CD4-positive, alpha-beta T cell treated with Interleukin-6 for 4 hours (primary cell): ENCODE measurements around the gene NUP188.
"Not testable (repeated sequence)": the region's sequence is repeated elsewhere in the genome, so short reads cannot be mapped to it uniquely, and the experiment has no call there.

Experiments used
- DNase-seq: peaks from one replicate; pipeline ENCODE4 v3.0.0-alpha.2; 2020; ENCODE audit warnings: mixed read lengths

The NUP188 gene

GRCh38 chr9:129033216-129033615 is 85.7 kb downstream of the NUP188 start:
- no peak for DNase-seq

GRCh38 chr9:129035838-129036237 is 88.3 kb downstream of the NUP188 start:
- not testable (repeated sequence) for DNase-seq

DNA sequence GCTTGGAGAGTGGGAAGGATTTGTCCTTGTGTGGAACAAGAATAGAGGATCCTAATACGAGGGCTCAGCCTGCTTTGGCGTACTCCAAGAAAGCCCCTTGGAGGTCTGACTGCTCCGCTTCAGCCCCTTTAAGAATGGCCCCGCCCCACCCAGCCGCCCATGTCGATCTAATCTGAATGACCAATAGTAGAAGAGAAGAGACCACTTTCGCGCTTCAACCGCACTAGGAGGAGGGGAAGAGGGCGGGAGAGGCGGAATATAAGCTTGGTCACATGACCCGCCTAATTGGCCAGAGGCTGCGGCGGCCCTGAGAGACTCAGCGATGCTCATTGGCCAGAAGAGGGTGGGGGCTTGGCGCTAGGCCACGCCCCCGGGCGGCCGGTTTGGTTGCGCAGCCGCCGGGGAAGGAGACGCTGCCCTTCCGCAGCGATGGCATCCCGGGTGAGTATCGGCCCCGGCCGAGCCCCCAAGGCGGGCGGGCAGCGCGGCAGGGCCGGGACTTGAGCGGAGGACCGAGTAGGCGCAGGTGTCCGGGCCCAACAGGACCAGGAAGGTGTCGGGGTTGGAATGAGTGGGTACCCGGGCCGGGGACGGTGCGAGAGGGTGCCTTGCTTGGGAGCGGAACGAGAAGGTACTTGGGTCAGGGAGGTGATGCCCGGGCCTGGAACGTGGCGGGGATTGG is 88.9 kb downstream of the NUP188 start, which contains the start of gene MIGA2:
MIGA2 (plus strand) TSS at position 386 of the 682 bp plus-strand sequence. CDS start 3,969 bp downstream, outside the sequence.
- peak; percentile 96 for DNase-seq

- DNase-seq: no peak
These were observed 89.6 kb downstream of the NUP188 start for GRCh38 chr9:129036923-129037766.

DNA sequence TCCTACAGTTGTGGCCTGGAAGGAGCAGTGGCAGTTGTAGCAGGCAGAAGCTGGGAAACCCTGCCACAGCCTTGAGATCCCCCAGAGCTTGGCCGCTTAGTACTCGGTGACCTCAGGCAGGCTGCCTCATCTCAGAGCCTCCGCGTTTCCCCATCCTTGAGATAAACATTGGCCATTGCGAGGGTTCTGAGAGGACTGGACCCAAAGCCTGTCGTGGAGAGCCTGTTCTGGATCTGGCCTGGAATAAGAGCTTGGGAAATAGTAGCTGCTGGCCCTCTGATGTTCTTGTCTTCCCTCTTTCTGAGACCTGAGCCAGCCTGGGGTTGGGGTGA is 90.2 kb downstream of the NUP188 start:
- DNase-seq: no peak

GRCh38 chr9:129038109-129038852 is 90.8 kb downstream of the NUP188 start:
- DNase-seq: no peak

GRCh38 chr9:129040113-129040643 is 92.7 kb downstream of the NUP188 start:
- DNase-seq: no peak

- DNase-seq: no peak
These were observed 94.5 kb downstream of the NUP188 start for GRCh38 chr9:129042016-129042415.

DNA sequence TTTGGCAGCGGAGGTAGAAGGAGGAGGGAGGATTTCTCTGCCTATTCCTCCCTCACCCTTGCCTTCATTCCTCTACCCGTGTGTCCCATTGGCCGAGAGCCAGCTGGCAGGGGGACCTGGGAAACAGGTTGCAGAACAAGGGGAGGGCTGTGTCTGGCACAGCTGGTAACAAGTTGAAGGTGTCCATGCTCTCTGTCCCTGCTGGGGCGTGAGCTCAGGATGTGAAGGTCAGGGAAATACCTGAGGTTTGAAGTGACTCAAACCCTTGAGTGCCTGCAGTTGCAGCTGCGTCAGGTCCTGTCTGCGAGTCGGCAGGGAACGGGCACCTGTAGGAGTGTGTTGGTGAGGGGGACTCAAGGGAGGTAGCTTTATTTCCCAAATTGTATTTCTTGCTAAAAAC is 105.1 kb downstream of the NUP188 start:
- no peak for DNase-seq

GRCh38 chr9:129053020-129053419 is 105.5 kb downstream of the NUP188 start:
- no peak for DNase-seq

GRCh38 chr9:129054163-129054851 is 106.8 kb downstream of the NUP188 start:
- no peak for DNase-seq
